ENCODE results near the gene CFAP70.

The CFAP70 gene

DNA sequence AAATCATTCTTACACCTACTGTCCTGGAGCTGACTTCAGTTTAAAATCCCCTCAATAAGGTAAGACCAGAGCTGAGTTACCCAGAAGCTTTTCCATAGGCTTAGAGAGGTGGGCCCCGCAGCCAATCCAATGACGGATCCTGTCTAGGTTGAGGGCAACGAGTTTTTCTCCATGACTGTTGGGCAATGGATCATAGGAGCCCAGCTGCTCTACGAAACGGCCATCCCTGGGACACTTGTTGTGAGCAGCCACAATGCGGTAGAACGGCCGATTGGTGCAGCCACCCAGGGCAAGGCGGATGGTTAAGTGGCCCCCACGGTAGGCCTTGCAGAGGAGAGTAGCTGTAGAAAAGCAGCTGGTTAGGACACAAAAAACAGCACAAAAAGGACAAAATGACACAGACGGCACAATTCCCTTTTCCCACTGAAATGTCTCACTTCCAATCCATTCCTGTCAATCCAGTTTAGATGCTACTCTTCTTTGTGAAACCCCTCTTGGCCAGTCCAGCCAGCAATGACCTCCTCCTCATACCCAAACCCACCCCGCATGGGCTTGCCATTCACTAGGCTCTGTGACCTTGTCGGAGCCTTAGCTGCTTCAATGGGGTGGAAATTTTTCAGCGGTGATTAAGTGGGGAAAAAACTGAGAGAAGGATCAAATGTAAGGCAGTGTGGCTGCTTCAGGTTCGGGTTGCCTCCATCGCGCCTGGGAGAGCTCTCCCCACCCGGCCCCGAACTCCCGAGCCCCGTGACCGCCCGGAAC, 106.8 kb downstream of the CFAP70 start:
- DNase-seq: peak; percentile 37

DNA sequence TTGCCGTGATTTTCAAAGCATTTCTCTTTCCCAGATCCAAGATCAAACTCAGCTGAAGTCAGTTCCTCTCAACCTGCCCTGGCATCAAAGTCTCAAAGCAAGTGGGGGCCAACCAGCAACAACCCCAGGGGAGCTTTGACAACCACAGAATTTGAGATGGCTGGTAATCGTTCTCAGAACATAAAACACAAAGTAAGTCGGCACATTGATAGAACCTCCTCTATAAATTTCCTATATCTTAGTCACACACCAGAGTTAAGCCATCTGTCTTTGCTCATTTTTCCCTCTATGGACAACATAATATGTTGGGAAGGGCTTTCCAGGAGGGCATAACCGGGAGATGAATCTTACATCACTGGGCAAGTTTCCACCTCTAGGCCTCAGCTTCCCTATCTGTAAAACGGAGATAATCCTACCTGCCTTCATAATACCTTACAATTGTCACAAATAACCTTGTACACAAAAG, 110.4 kb downstream of the CFAP70 start:
- no peak for DNase-seq

GRCh38 chr10:73247509-73248258, 111.0 kb downstream of the CFAP70 start:
- DNase-seq: no peak

- peak; percentile 88 for DNase-seq
These were observed 111.8 kb downstream of the CFAP70 start, which contains the start of gene DNAJC9 for GRCh38 chr10:73246646-73247508. Gene DNAJC9 (minus strand): TSS chr10:73247255. CDS start chr10:73247189, 66 bp downstream.

DNA sequence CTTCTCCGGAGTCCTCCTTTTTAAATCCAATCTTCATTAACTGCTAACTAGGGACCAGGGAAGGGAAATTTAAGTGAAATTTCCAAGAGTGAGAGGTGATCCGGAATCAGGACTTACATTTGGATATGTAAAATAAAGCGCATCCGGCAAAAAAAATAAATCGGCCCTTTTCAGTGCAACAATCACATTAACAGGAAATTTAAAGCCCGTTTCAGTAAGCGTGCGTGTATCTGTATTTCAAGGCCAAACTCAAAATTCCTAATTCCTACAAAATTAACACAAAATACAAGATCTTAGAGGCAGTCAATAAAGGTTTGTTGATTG, 112.4 kb downstream of the CFAP70 start:
- DNase-seq: no peak

DNA sequence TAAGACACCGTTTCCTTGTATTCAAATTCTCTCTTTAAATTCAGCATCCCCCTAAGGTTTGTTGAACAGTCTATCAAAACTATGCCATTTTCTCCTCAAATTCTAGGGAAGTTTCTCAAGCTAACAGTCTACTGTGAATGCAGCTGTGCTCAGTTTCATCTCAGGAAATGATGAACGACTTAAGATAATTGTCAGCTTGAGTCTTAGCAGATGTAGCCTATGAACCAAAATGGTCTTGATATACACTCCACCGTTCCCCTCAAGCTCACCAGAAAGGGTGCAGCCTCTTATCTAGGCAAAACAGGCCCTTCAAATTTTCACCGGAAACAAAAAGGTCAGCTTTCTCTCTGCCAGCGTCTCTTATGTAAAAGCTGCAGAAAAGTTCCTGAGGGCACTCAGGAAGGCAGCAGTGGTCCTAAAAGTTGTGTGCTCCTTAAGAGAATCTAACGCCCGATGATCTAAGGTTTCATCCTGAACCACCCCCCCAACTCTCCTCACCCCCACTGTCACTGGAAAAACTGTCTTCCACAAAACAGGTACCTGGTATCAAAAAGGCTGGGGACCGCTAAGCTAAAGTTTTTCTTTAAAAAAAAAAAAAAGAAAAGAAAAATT, 113.7 kb downstream of the CFAP70 start:
- DNase-seq: no peak

- DNase-seq: no peak
These were observed 118.8 kb downstream of the CFAP70 start for GRCh38 chr10:73239908-73240307.

DNA sequence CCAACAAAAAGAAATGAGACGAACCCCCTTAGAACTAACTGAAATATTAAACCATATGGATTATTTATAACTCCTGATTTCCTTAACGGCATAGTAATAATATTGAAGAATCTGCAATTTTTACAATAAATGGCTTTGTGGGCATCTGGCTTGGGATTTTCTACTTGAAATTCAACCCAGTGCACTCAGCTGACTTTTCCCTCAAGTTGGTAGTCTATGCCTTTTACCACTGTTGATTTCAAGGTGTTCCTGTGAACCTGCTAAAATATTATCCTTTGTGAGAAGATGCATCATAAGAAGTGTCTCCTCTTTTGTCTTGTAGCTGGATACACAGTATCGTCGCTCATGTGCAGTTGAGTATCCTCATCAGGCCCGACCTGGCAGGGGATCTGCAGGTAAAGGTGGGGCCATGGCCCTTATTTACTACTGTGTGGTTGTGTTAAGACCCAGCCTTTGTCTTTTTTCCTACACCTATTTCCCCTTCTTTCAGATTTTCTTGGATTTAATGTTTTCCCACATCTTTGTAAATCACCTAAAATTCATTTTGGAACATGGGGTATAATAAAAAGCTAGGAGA, 119.6 kb downstream of the CFAP70 start:
- no peak for DNase-seq

GRCh38 chr10:73234695-73235094, 124.0 kb downstream of the CFAP70 start:
- DNase-seq: no peak

DNA sequence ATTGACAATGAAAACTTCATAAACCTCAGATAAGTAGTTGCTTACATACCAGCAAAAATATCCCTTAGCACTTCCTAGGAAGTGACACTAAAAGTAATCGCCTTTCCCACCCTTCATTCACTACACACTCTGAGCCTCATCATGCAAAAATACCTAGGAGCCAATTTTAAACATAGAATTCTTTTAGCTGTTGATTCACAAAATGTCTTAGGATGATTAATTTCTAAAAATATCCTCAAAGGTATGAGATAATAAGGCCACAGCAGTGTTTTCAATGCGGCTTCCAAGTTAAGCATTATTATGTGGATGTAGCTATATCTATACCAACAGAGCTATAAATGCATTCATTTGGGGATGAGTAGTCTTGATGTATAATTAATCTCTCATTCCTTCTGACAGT, 124.8 kb downstream of the CFAP70 start:
- no peak for DNase-seq

- DNase-seq: peak; percentile 36
These were observed 125.8 kb downstream of the CFAP70 start for GRCh38 chr10:73232887-73233286.

GRCh38 chr10:73229567-73229966, 129.1 kb downstream of the CFAP70 start:
- DNase-seq: peak; percentile 74

DNA sequence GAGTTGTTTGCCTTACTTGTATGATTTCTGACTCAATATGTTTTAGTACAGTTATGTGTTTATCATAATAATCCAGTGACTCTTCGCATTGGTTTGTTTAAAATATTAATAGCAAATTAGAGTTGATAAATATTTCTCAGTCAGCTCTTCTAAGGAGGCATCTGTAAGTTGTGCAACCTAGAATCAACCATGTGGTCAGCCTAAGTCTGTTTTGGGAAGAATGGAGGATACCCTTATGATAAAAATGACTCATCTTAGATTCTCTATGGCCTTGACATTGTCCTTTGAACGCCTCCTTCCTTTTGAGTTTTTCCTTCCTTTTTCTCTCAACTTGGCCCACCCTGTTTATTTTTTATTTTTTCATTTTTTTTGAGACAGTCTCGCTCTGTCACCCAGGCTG, 130.4 kb downstream of the CFAP70 start:
- DNase-seq: peak; percentile 76

DNA sequence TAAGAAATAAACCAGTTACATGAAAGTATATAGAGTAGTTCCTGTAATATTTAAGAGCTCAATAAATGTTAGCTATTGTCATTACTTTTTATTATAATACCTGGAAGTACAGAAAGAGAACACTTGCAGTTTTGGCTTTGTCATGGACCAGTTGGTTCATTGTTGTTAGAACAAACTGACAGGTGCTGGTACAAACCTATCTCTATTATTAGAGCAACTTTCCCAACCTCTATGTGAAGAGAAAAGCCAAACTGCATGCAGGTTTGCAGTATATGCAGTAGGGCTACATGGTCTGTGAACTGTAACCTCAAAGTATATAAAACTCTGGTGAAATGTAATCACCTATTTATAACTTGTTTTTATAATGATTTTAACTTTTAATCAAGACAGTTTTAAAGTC, 132.0 kb downstream of the CFAP70 start:
- no peak for DNase-seq

GRCh38 chr10:73225518-73225917, 133.1 kb downstream of the CFAP70 start:
- no peak for DNase-seq

DNA sequence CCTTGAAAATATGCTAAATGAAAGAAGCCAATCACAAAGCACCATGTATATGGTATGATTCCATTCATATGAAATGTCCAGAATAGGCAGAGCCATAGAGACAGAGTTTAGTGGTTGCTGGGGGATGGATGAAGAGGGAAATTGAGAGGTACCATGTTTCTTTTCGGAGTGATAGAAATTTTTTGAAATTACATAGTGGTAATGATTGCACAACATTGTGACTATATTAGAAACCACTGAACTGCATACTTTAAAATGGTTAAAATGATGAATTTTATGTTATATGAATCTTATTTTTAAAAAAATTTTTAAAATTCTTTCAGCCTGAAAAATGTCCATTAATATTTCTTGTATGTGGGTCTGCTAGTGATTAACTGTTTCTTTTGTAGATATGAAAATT, 137.7 kb downstream of the CFAP70 start:
- DNase-seq: no peak

- DNase-seq: no peak
These were observed 139.3 kb downstream of the CFAP70 start for GRCh38 chr10:73219384-73219783.

- DNase-seq: peak; percentile 36
These were observed 140.1 kb downstream of the CFAP70 start for GRCh38 chr10:73218431-73219191.

DNA sequence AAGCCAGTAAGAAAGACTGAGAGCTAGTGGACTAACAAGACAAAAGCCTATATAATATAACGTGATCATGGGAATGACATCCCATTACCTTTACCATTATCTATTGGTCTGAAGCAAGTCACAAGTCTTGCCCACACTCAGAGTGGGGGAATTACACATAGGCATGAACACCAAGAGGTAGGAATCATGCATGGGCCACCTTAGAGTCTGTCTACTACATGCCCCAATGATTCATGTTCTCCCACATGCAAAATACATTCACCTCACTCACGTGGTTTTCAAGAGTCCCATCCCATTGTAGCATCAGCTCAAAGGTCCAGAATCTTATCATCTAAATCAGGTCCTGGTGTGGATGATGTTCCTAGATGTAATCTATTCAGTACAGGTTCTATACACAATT, 141.0 kb downstream of the CFAP70 start:
- no peak for DNase-seq

- DNase-seq: no peak
These were observed 142.9 kb downstream of the CFAP70 start for GRCh38 chr10:73215749-73216148.

DNA sequence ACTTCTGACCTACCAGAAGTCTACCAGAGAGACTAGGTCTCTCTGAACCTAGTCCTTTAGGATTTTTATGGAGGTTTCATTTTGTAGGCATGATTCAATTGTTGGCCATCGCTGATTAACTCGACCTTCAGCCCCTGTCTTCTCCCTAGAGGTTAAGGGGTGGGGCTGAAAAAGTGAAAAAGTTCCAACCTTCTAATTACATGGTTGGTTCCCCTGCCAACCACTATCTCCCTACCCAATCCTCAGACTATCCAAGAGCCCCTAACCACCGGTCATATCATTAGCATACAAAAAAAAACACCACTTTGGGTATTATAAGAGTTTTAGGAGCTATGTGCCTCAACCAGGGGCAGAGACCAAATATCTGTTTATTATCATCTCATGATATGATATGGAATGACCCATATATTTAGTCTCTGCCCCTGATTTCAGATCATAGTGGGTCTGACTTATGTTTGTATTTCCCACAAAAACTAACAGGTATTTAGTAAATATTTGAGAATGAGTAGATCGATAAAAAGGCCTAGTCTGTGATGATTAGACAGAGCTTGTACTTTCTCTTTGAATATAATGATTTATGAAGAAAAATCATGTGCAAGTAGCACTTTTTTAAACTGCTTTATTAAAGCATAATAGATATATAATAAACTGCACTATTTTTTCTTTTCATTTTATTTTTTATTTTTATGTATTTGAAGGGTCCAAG, 147.4 kb downstream of the CFAP70 start:
- no peak for DNase-seq
